H9 (cell line): Measurements from ENCODE around the gene SNTG2. TPM values are rescaled to one million over a fixed set of nuclear protein-coding genes. Genes with fewer than 3 reads are reported as not detected.
A peak's percentile ranks its signal among the peaks of the same experiment; 100 is the strongest.

Source experiments
- DNase-seq: peaks from one replicate; pipeline ENCODE4 v3.0.0-alpha.2; 2017
- H2AFZ ChIP-seq: one replicate; pipeline ENCODE4 v1.6.1; 2013; ENCODE audit warnings: mild to moderate bottlenecking, low read length, control low read depth, moderate library complexity
- H2AK5ac ChIP-seq: 2 replicates; pipeline ENCODE4 v1.6.1; 2013; ENCODE audit warnings: low read length, control low read depth, mixed read lengths; ENCODE audit not compliant: insufficient read length
- H2BK120ac ChIP-seq: one replicate; pipeline ENCODE4 v1.6.1; 2013; ENCODE audit warnings: low read depth, mild to moderate bottlenecking, low read length, control low read depth, inconsistent platforms; ENCODE audit not compliant: poor library complexity, severe bottlenecking
- H2BK12ac ChIP-seq: 2 replicates; pipeline ENCODE4 v1.6.1; 2013; ENCODE audit warnings: low read length, control low read depth, mixed read lengths, low read depth; ENCODE audit not compliant: insufficient read length
- H2BK15ac ChIP-seq: 2 replicates; pipeline ENCODE4 v1.6.1; 2013; ENCODE audit warnings: low read depth, low read length, control low read depth
- H2BK20ac ChIP-seq: one replicate; pipeline ENCODE4 v1.6.1; 2013; ENCODE audit warnings: low read depth, mild to moderate bottlenecking, low read length, control low read depth, inconsistent platforms; ENCODE audit not compliant: poor library complexity, severe bottlenecking
- H2BK5ac ChIP-seq: 2 replicates; pipeline ENCODE4 v1.6.1; 2013; ENCODE audit warnings: low read length, control low read depth, mixed read lengths; ENCODE audit not compliant: insufficient read length
- H3K14ac ChIP-seq: 2 replicates; pipeline ENCODE4 v1.6.1; 2013; ENCODE audit warnings: low read length, control low read depth; ENCODE audit not compliant: insufficient read depth
- H3K18ac ChIP-seq: 2 replicates; pipeline ENCODE4 v1.6.1; 2013; ENCODE audit warnings: low read depth, mild to moderate bottlenecking, mixed read lengths, low read length, control low read depth; ENCODE audit not compliant: insufficient read length
- H3K23ac ChIP-seq: 2 replicates; pipeline ENCODE4 v1.6.1; 2013; ENCODE audit warnings: low read length, control low read depth, mixed read lengths, low read depth; ENCODE audit not compliant: insufficient read length
- H3K23me2 ChIP-seq: 2 replicates; pipeline ENCODE4 v1.6.1; 2013; ENCODE audit warnings: low read depth, mild to moderate bottlenecking, mixed read lengths, low read length, control low read depth; ENCODE audit not compliant: insufficient read length, poor library complexity, severe bottlenecking
- H3K27ac ChIP-seq: 2 replicates; pipeline ENCODE4 v1.5.1; 2013; ENCODE audit warnings: low read length, control low read depth, mixed read lengths, low read depth; ENCODE audit not compliant: insufficient read length
- H3K27me3 ChIP-seq: 2 replicates; pipeline ENCODE4 v1.6.1; 2013; ENCODE audit warnings: low read length, control low read depth, inconsistent platforms; ENCODE audit not compliant: insufficient read depth
- H3K4ac ChIP-seq: 2 replicates; pipeline ENCODE4 v1.6.1; 2013; ENCODE audit warnings: low read depth, mild to moderate bottlenecking, control low read depth, inconsistent platforms, low read length, moderate library complexity
- H3K4me1 ChIP-seq: 2 replicates; pipeline ENCODE4 v1.6.1; 2013; ENCODE audit warnings: low read length, control low read depth, inconsistent platforms; ENCODE audit not compliant: insufficient read depth
- H3K4me2 ChIP-seq: 2 replicates; pipeline ENCODE4 v1.6.1; 2013; ENCODE audit warnings: low read length, control low read depth, mixed read lengths; ENCODE audit not compliant: insufficient read length, insufficient read depth
- H3K56ac ChIP-seq: 2 replicates; pipeline ENCODE4 v1.6.1; 2013; ENCODE audit warnings: low read depth, mild to moderate bottlenecking, mixed read lengths, low read length, control low read depth; ENCODE audit not compliant: insufficient read length
- H3K79me1 ChIP-seq: 2 replicates; pipeline ENCODE4 v1.6.1; 2013; ENCODE audit warnings: low read depth, mild to moderate bottlenecking, moderate library complexity, low read length, control low read depth, inconsistent platforms; ENCODE audit not compliant: insufficient read depth, poor library complexity, severe bottlenecking
- H3K79me2 ChIP-seq: 2 replicates; pipeline ENCODE4 v1.6.1; 2013; ENCODE audit warnings: low read length, control low read depth, inconsistent platforms; ENCODE audit not compliant: insufficient read depth
- H3K9ac ChIP-seq: 2 replicates; pipeline ENCODE4 v1.6.1; 2013; ENCODE audit warnings: low read length, control low read depth, mixed read lengths; ENCODE audit not compliant: insufficient read length; ENCODE audit errors: extremely low read depth
- H3K9me3 ChIP-seq: one replicate; pipeline ENCODE4 v1.6.1; 2013; ENCODE audit warnings: low read depth, low read length, inconsistent platforms; ENCODE audit not compliant: control insufficient read depth
- H3T11ph ChIP-seq: one replicate; pipeline ENCODE4 v1.6.1; 2013; ENCODE audit warnings: mild to moderate bottlenecking, low read length, control low read depth, inconsistent platforms
- H4K20me1 ChIP-seq: one replicate; pipeline ENCODE4 v1.6.1; 2013; ENCODE audit not compliant: control insufficient read depth, insufficient read length, insufficient read depth
- H4K5ac ChIP-seq: 2 replicates; pipeline ENCODE4 v1.6.1; 2013; ENCODE audit warnings: low read depth, mild to moderate bottlenecking, mixed read lengths, low read length, control low read depth; ENCODE audit not compliant: insufficient read length
- H4K8ac ChIP-seq: replicated peaks from 2 replicates; pipeline ENCODE4 v1.6.1; 2013; ENCODE audit warnings: low read length, control low read depth, mixed read lengths, low read depth; ENCODE audit not compliant: insufficient read length
- H4K91ac ChIP-seq: 2 replicates; pipeline ENCODE4 v1.6.1; 2013; ENCODE audit warnings: low read depth, mild to moderate bottlenecking, moderate library complexity, mixed read lengths, low read length, control low read depth; ENCODE audit not compliant: insufficient read length
- H3K27ac Mint-ChIP-seq, 3 experiments: 2 replicates in 2 of 3; 3 replicates in 1 of 3; pipeline ENCODE4 v1.8.0; 2020 to 2021; ENCODE audit warnings: mixed read lengths in 3 of 3, mild to moderate bottlenecking in 1 of 3, moderate library complexity in 1 of 3
- H3K27me3 Mint-ChIP-seq: 2 replicates; pipeline ENCODE4 v1.8.0; 2021; ENCODE audit warnings: low read depth, mild to moderate bottlenecking, moderate library complexity, mixed read lengths
- H3K36me3 Mint-ChIP-seq, 3 experiments: 2 replicates in 2 of 3; 3 replicates in 1 of 3; pipeline ENCODE4 v1.8.0; 2020 to 2021; ENCODE audit warnings: low read depth in 3 of 3, mixed read lengths in 3 of 3; ENCODE audit not compliant: insufficient read depth in 1 of 3
- H3K4me1 Mint-ChIP-seq, 2 experiments: 2 replicates each; pipeline ENCODE4 v1.8.0; 2020; ENCODE audit warnings: mixed read lengths in 2 of 2
- H3K4me3 Mint-ChIP-seq, 2 experiments: 2 replicates in 1 of 2; 3 replicates in 1 of 2; pipeline ENCODE4 v1.8.0; 2020 to 2021; ENCODE audit warnings: mild to moderate bottlenecking in 2 of 2, mixed read lengths in 2 of 2, moderate library complexity in 1 of 2
- H3K9me3 Mint-ChIP-seq, 2 experiments: 2 replicates in 1 of 2; 3 replicates in 1 of 2; pipeline ENCODE4 v1.8.0; 2020; ENCODE audit warnings: mild to moderate bottlenecking in 2 of 2, mixed read lengths in 2 of 2, moderate library complexity in 1 of 2
- CTCF ChIP-seq: fragments of 200-600 bp; sonication (generic); conservative IDR thresholded peaks from 3 replicates; pipeline ENCODE4 v1.8.0; 2021; ENCODE audit warnings: antibody characterized with exemption, mild to moderate bottlenecking
- WGBS: extraction: QIAGEN DNeasy Blood & Tissue Kit; methylation state at CpG from one replicate; pipeline ENCODE4 v1.1.7; 2013; ENCODE audit warnings: missing lambda C conversion rate, low lambda C conversion rate, mixed read lengths; ENCODE audit not compliant: insufficient read length; ENCODE audit errors: extremely low coverage; 5-methylcytosine and 5-hydroxymethylcytosine counted together
- total RNA-seq: library from RNA; stranded (reverse); gene quantifications from 2 replicates; pipeline ENCODE4 v1.2.1, GENCODE V29; 2021

Gene SNTG2
- total RNA-seq, 1 experiment from 2014 or later: 13.2 TPM

GRCh38 chr2:1136067-1136466 is 185.4 kb downstream of the SNTG2 start:
- 0 out of 5 replicates have a peak, but pooled peaks cover 0 to 4% of the 10 kb centered on the region in 2 experiments for H3K9me3 Mint-ChIP-seq

More at GRCh38 chr2:1136067-1136466, 185.4 kb downstream of the SNTG2 start:
- Histone ChIP-seq H3K4ac (no peak overlapping the region), H3K4me2 (no peak overlapping the region), H3K56ac (no peak overlapping the region), H3K27ac (no peak overlapping the region), H2BK15ac (no peak overlapping the region), H3T11ph (no peak overlapping the region), H2BK20ac (no peak overlapping the region), H3K14ac (no peak overlapping the region), H3K4me1 (no peaks in the 10 kb centered on the region), H3K79me2 (no peaks in the 10 kb centered on the region), H3K23ac (no peak overlapping the region), H3K23me2 (no peaks in the 10 kb centered on the region), H2AK5ac (no peak overlapping the region), H3K27me3 (no peaks in the 10 kb centered on the region), H4K20me1 (no peaks in the 10 kb centered on the region), H3K18ac (no peak overlapping the region), H2BK120ac (no peak overlapping the region), H4K5ac (no peak overlapping the region), H3K9me3 (no peaks in the 10 kb centered on the region), H3K9ac (no peak overlapping the region), H3K79me1 (no peaks in the 10 kb centered on the region), H2BK5ac (no peak overlapping the region), H2AFZ (no peak overlapping the region), H4K91ac (no peak overlapping the region), H4K8ac (no peak overlapping the region), H2BK12ac (no peak overlapping the region)
- Mint-ChIP-seq H3K4me3 (no peak overlapping the region), H3K27me3 (no peaks in the 10 kb centered on the region), H3K27ac (no peak overlapping the region), H3K4me1 (peaks cover 3 to 5% of the 10 kb centered on the region in 2 experiments; a peak in 3 of 4 replicates), H3K36me3 (peaks cover 7 to 11% (median 9%) of the 10 kb centered on the region in 3 experiments; a peak in 6 of 7 replicates)
- WGBS: no CpG with 5 or more reads among the region's 7 CpGs
- TF ChIP-seq CTCF: peak; percentile 68
- no peak for DNase-seq
